HepG2 (cell line): ENCODE measurements around the gene TGM2. TPM values are rescaled to one million over a fixed set of nuclear protein-coding genes. Genes with fewer than 3 reads are reported as not detected.

Source experiments
- AHR ChIP-seq: IDR thresholded peaks from 2 replicates; pipeline ENCODE4 v1.6.1; 2018; ENCODE audit warnings: missing genetic modification reagents, missing compliant biosample characterization
- CBX1 ChIP-seq: IDR thresholded peaks from one replicate; pipeline ENCODE4 v1.6.1; 2016; ENCODE audit warnings: antibody characterized with exemption, low read depth
- CREBL2 ChIP-seq: sonication (generic); formaldehyde crosslinking; IDR thresholded peaks from 2 replicates; pipeline ENCODE4 v1.8.1; 2023; ENCODE audit warnings: missing genetic modification reagents, mild to moderate bottlenecking, borderline replicate concordance
- CTCF ChIP-seq: sonication (generic); formaldehyde crosslinking; IDR thresholded peaks from 2 replicates; pipeline ENCODE4 v1.5.0; 2020; ENCODE audit warnings: mild to moderate bottlenecking, missing genetic modification reagents, moderate library complexity
- EHMT2 ChIP-seq: fragments of 200-600 bp; sonication (generic); IDR thresholded peaks from 2 replicates; pipeline ENCODE4 v1.7.0; 2017; ENCODE audit warnings: antibody characterized with exemption, low read depth, low read length, borderline replicate concordance
- FLYWCH1 ChIP-seq: sonication (generic); formaldehyde crosslinking; IDR thresholded peaks from 2 replicates; pipeline ENCODE4 v1.8.1; 2023; ENCODE audit warnings: mild to moderate bottlenecking, missing genetic modification reagents
- HNRNPK ChIP-seq: fragments of 200-400 bp; formaldehyde crosslinking; IDR thresholded peaks from 2 replicates; pipeline ENCODE4 v1.6.1; 2018; ENCODE audit warnings: low read length, low read depth, moderate library complexity, mild to moderate bottlenecking; ENCODE audit not compliant: poor library complexity, severe bottlenecking
- JARID2 ChIP-seq: sonication (generic); formaldehyde crosslinking; IDR thresholded peaks from 2 replicates; pipeline ENCODE4 v1.8.1; 2023; ENCODE audit warnings: missing genetic modification reagents, inconsistent platforms; ENCODE audit not compliant: insufficient replicate concordance
- PRPF4 ChIP-seq: fragments of 200-400 bp; formaldehyde crosslinking; IDR thresholded peaks from 2 replicates; pipeline ENCODE4 v1.6.1; 2016; ENCODE audit warnings: low read length, low read depth; ENCODE audit not compliant: poor library complexity, severe bottlenecking
- RFXANK ChIP-seq: IDR thresholded peaks from 2 replicates; pipeline ENCODE4 v1.6.1; 2016
- ZBTB2 ChIP-seq: sonication (generic); formaldehyde crosslinking; IDR thresholded peaks from 2 replicates; pipeline ENCODE4 v1.8.0; 2022; ENCODE audit warnings: low read depth, missing genetic modification reagents
- ZFX ChIP-seq: sonication (generic); formaldehyde crosslinking; IDR thresholded peaks from 2 replicates; pipeline ENCODE4 v1.4.0; 2020; ENCODE audit warnings: mild to moderate bottlenecking, low read depth, missing genetic modification reagents, moderate library complexity
- ZNF234 ChIP-seq: sonication (generic); formaldehyde crosslinking; conservative IDR thresholded peaks from 2 replicates; pipeline ENCODE4 v1.5.1; 2020; ENCODE audit warnings: mild to moderate bottlenecking, missing genetic modification reagents
- ZNF484 ChIP-seq: sonication (generic); formaldehyde crosslinking; IDR thresholded peaks from 2 replicates; pipeline ENCODE4 v1.5.1; 2020; ENCODE audit warnings: mild to moderate bottlenecking, low read depth, missing genetic modification reagents, borderline replicate concordance
- ZNF556 ChIP-seq: sonication (generic); formaldehyde crosslinking; IDR thresholded peaks from 2 replicates; pipeline ENCODE4 v1.4.0; 2020; ENCODE audit warnings: mild to moderate bottlenecking, missing genetic modification reagents, borderline replicate concordance
- ZNF567 ChIP-seq: sonication (generic); formaldehyde crosslinking; IDR thresholded peaks from 2 replicates; pipeline ENCODE4 v1.8.1; 2023; ENCODE audit warnings: mild to moderate bottlenecking, missing genetic modification reagents, borderline replicate concordance
- ZNF609 ChIP-seq: sonication (generic); formaldehyde crosslinking; IDR thresholded peaks from 2 replicates; pipeline ENCODE4 v1.4.0; 2020; ENCODE audit warnings: mild to moderate bottlenecking, missing genetic modification reagents, borderline replicate concordance
- ZNF773 ChIP-seq: sonication (generic); formaldehyde crosslinking; IDR thresholded peaks from 2 replicates; pipeline ENCODE4 v1.4.0; 2020; ENCODE audit warnings: missing genetic modification reagents, borderline replicate concordance
- polyA plus RNA-seq, 8 experiments: library from polyadenylated mRNA; depleted of rRNA in 3 of 8; stranded (reverse) in 7 of 8; unstranded in 1 of 8; fragments of >200 nt; fragmentation: Illumina TruSeq in 4 of 8; extraction: Trizol in 4 of 8; gene quantifications; 2 replicates each; pipeline versions ENCODE4 v1.2.1 to v1.2.3, GENCODE V29; 2011 to 2016; ENCODE audit warnings: low read depth in 4 of 8, missing spikeins in 1 of 8, mixed read lengths in 1 of 8; ENCODE audit not compliant: insufficient read depth in 1 of 8
- total RNA-seq, 5 experiments: library from RNA; depleted of rRNA; stranded (reverse); fragments of >200 nt; fragmentation: Illumina TruSeq; extraction: Trizol; gene quantifications; 2 replicates each; pipeline ENCODE4 v1.2.3, GENCODE V29; 2016; ENCODE audit warnings: low read depth in 1 of 5

TGM2 gene
- total and polyA plus RNA-seq, 2 of the 13 experiments (the other 11 are each of a cell fraction or from before 2014, with no cell fraction given): 4.2 to 46.4 TPM

GRCh38 chr20:38143646-38144554 is 21.2 kb downstream of the TGM2 start (continued):
- TF ChIP-seq CREBL2 (CRISPR knock-in tag): no peak
- TF ChIP-seq EHMT2: no peak
- no peak for TF ChIP-seq PRPF4
- TF ChIP-seq ZNF609: no peak; the same call in 1 of the 2 replicates
- TF ChIP-seq ZNF556 (CRISPR knock-in tag): no peak; the same call in 1 of the 2 replicates
- no peak for TF ChIP-seq JARID2 (CRISPR knock-in tag)
- no peak for TF ChIP-seq CBX1
- no peak for TF ChIP-seq ZNF773
- TF ChIP-seq FLYWCH1 (CRISPR knock-in tag): no peak
- peak; percentile 82 for TF ChIP-seq ZFX
- no peak for TF ChIP-seq HNRNPK
- 0 out of 2 replicates have a peak, but pooled peaks have one; percentile 67 for TF ChIP-seq ZBTB2 (CRISPR knock-in tag)
- TF ChIP-seq RFXANK (CRISPR knock-in tag): no peak; the same call in 1 of the 2 replicates
- TF ChIP-seq CTCF (CRISPR knock-in tag): no peak
- TF ChIP-seq ZNF484 (CRISPR knock-in tag): no peak
- TF ChIP-seq ZNF567 (CRISPR knock-in tag): peak; percentile 71; the same call in 1 of the 2 replicates
- no peak; the same call in 1 of the 2 replicates for TF ChIP-seq ZNF234 (CRISPR knock-in tag)
- TF ChIP-seq AHR: 0 out of 2 replicates have a peak, but pooled peaks have one; percentile 51
